Measurements from ENCODE around the gene UCP3. TPM values are rescaled to one million over a fixed set of nuclear protein-coding genes. Genes with fewer than 3 reads are reported as not detected.
A peak's percentile ranks its signal among the peaks of the same experiment; 100 is the strongest.

Gene UCP3
- total and polyA plus RNA-seq, 4 experiments from 2014 or later: 0.54 to 6.3 (median 2.7) TPM

DNA sequence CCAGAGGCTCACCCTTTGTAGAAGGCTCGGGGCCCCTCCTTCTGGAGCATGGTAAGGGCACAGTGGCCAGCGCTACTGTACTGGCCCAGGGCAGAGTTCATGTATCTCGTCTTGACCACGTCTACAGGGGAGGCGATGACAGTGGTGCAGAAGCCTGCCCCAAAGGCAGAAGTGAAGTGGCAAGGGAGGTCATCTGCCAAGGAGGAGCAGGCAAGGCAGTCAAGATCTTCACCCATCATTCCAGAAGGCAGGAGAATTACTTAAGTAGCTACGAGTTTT, 33.5 kb downstream of the UCP3 start:
- peaks cover 52% of the 10 kb centered on the region for H3K36me3 ChIP-seq (ENCODE audit: insufficient read depth, low read length)
- H3K27ac ChIP-seq (ENCODE audit: low read depth, low read length): peak overlapping the region; percentile 52
- CTCF ChIA-PET (ENCODE audit: partially characterized antibody): interaction anchor here (0.7 to 1.9 kb wide), 2 partner anchors 29 to 37 kb away, joined by 3 to 6 read pairs; no protein-coding TSS in a partner anchor
- Mint-ChIP-seq H3K36me3 (peaks cover 62 to 68% of the 10 kb centered on the region in 2 donors), H3K4me1 (peaks cover 63 to 100% (median 81%) of the 10 kb centered on the region in 4 donors), H3K4me3 (peak overlapping the region in 7 of 8 donors; percentile 65 to 99 (median 81)), H3K27me3 (no peaks in the 10 kb centered on the region), H3K27ac (peak overlapping the region; percentile 58 to 100 (median 96)), H3K9me3 (no peaks in the 10 kb centered on the region)
- POLR2A ChIA-PET (ENCODE audit: partially characterized antibody): interaction anchor here (5.3 to 38.4 kb wide), 3 partner anchors 6 to 196 kb away, joined by 32 to 2221 read pairs (median 623); partner anchors contain the start of genes C2CD3, PPME1, UCP2 and UCP3
- H3K27me3 ChIP-seq (ENCODE audit: insufficient read depth, low read length): no peaks in the 10 kb centered on the region
- H3K9me3 ChIP-seq (ENCODE audit: control insufficient read depth in 1 of 2, low read length in 2 of 2): no peaks in the 10 kb centered on the region
- intact Hi-C loops (cut with micrococcal nuclease): no loop called here
- DNase-seq: no peak
- peaks cover 100% of the 10 kb centered on the region for H3K4me1 ChIP-seq (ENCODE audit: insufficient read depth, low read length)
- no peak overlapping the region for H3K4me3 ChIP-seq (ENCODE audit: low read length in 2 of 2)

GRCh38 chr11:73974604-73975478, 34.0 kb downstream of the UCP3 start:
- H3K36me3 ChIP-seq (ENCODE audit: insufficient read depth, low read length): peaks cover 51% of the 10 kb centered on the region
- ChIA-PET POLR2A (ENCODE audit: partially characterized antibody) (interaction anchor here (0.6 to 38.4 kb wide), 7 partner anchors 7 to 518 kb away, joined by 3 to 2221 read pairs (median 12); partner anchors contain the start of genes C2CD3, LIPT2, PPME1 and UCP2), CTCF (ENCODE audit: partially characterized antibody) (interaction anchor here (0.7 to 2.9 kb wide), 6 partner anchors 8 to 37 kb away, joined by 3 to 11 read pairs (median 3); partner anchors contain the start of gene UCP2)

DNA sequence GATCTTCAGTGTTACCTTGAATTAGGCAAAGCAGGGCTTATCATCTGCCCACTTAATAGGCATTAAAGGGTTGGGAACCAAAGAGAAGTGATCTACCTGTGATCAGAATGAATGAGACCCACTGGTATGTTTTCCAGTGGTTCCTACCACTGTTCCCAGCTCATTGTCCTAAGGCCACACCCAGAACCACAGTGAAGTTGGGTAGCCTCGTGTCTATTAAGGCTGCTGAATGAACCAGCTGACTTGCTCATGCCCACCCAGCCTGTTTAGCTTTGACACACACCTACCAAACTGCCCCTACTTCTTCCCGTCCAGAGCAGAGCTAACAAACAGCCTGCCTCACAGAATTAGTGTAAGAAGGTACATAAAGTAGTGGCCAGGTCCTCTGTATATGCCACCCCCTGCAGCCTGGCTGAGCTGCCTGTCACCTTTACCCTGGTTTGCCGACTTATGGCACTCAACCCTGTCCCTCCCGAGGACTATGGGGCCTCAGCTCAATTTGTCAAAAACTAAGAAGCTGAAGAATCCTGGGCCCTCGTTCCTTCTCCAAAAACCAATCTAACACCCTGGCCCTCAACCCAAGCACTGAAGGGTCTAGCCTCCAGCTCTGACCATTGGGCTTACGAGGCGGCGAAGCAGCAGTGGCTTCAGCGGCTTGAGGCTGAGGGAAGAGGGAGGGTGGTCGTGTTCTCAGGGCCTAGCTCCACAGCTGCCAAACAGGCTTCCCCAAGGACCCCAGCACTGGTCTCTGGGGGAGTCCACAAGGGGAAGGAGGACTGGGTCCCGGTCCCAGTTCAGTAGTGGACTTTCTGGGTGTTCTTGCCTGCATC, 36.0 kb downstream of the UCP3 start:
- ChIA-PET POLR2A (ENCODE audit: partially characterized antibody) (interaction anchor here (0.9 to 38.4 kb wide), 15 partner anchors 8 to 213 kb away, joined by 3 to 2221 read pairs (median 3); partner anchors contain the start of genes C2CD3, PPME1, RAB6A and UCP2), CTCF (ENCODE audit: partially characterized antibody) (interaction anchor here (0.6 to 2.9 kb wide), 9 partner anchors 8 to 1747 kb away, joined by 3 to 11 read pairs (median 3); no protein-coding TSS in a partner anchor)
- H3K36me3 Mint-ChIP-seq: peaks cover 40 to 45% of the 10 kb centered on the region in 2 donors
- peak overlapping the region in 5 of 8 donors; percentile 26 to 92 (median 77) for H3K4me3 Mint-ChIP-seq
- intact Hi-C loops (cut with micrococcal nuclease): no loop called here
- Histone ChIP-seq H3K4me3 (ENCODE audit: low read length in 2 of 2) (no peak overlapping the region), H3K4me1 (ENCODE audit: insufficient read depth, low read length) (peaks cover 100% of the 10 kb centered on the region), H3K27ac (ENCODE audit: low read depth, low read length) (peak overlapping the region; percentile 52), H3K27me3 (ENCODE audit: insufficient read depth, low read length) (no peaks in the 10 kb centered on the region), H3K36me3 (ENCODE audit: insufficient read depth, low read length) (peaks cover 37% of the 10 kb centered on the region), H3K9me3 (ENCODE audit: control insufficient read depth in 1 of 2, low read length in 2 of 2) (no peaks in the 10 kb centered on the region)
- H3K9me3 Mint-ChIP-seq: no peaks in the 10 kb centered on the region
- no peak for DNase-seq
- no peaks in the 10 kb centered on the region for H3K27me3 Mint-ChIP-seq
- H3K4me1 Mint-ChIP-seq: peaks cover 75 to 100% (median 88%) of the 10 kb centered on the region in 4 donors
- peak overlapping the region; percentile 93 to 100 (median 96) for H3K27ac Mint-ChIP-seq

More at GRCh38 chr11:73974604-73975478, 34.0 kb downstream of the UCP3 start:
- H3K27ac ChIP-seq (ENCODE audit: low read depth, low read length): peak overlapping the region; percentile 52
- Mint-ChIP-seq H3K4me1 (peaks cover 69 to 100% (median 84%) of the 10 kb centered on the region in 4 donors), H3K27me3 (no peaks in the 10 kb centered on the region), H3K4me3 (peak overlapping the region; percentile 70 to 99 (median 80)), H3K27ac (peak overlapping the region; percentile 93 to 100 (median 96)), H3K9me3 (no peaks in the 10 kb centered on the region), H3K36me3 (peaks cover 57 to 62% of the 10 kb centered on the region in 2 donors)
- H3K27me3 ChIP-seq (ENCODE audit: insufficient read depth, low read length): no peaks in the 10 kb centered on the region
- H3K9me3 ChIP-seq (ENCODE audit: control insufficient read depth in 1 of 2, low read length in 2 of 2): no peaks in the 10 kb centered on the region
- peak overlapping the region in 1 of 2 donors; percentile 20 for H3K4me3 ChIP-seq (ENCODE audit: low read length in 2 of 2)
- DNase-seq: no peak
- H3K4me1 ChIP-seq (ENCODE audit: insufficient read depth, low read length): peaks cover 100% of the 10 kb centered on the region
- intact Hi-C loops (cut with micrococcal nuclease): loop anchor here (1.0 kb wide), 2 partner anchors 8 to 30 kb away; no protein-coding TSS in a partner anchor

- peaks cover 99% of the 10 kb centered on the region for H3K4me1 ChIP-seq (ENCODE audit: insufficient read depth, low read length)
- H3K27me3 ChIP-seq (ENCODE audit: insufficient read depth, low read length): no peaks in the 10 kb centered on the region
- Mint-ChIP-seq H3K4me3 (peak overlapping the region in 5 of 8 donors; percentile 30 to 92 (median 46)), H3K27me3 (no peaks in the 10 kb centered on the region), H3K9me3 (no peaks in the 10 kb centered on the region), H3K4me1 (peaks cover 70 to 99% (median 86%) of the 10 kb centered on the region in 4 donors), H3K27ac (peak overlapping the region; percentile 93 to 100 (median 96)), H3K36me3 (peaks cover 34 to 38% of the 10 kb centered on the region in 2 donors)
- H3K9me3 ChIP-seq (ENCODE audit: control insufficient read depth in 1 of 2, low read length in 2 of 2): no peaks in the 10 kb centered on the region
- no peak for DNase-seq
- peak overlapping the region; percentile 52 for H3K27ac ChIP-seq (ENCODE audit: low read depth, low read length)
- no peak overlapping the region for H3K4me3 ChIP-seq (ENCODE audit: low read length in 2 of 2)
- ChIA-PET CTCF (ENCODE audit: partially characterized antibody) (interaction anchor here (0.9 to 2.9 kb wide), 6 partner anchors 8 to 41 kb away, joined by 3 to 11 read pairs (median 4); no protein-coding TSS in a partner anchor), POLR2A (ENCODE audit: partially characterized antibody) (interaction anchor here (0.8 to 38.4 kb wide), 14 partner anchors 8 to 214 kb away, joined by 3 to 2221 read pairs (median 4); partner anchors contain the start of genes C2CD3, PPME1, RAB6A and UCP2)
- peaks cover 30% of the 10 kb centered on the region for H3K36me3 ChIP-seq (ENCODE audit: insufficient read depth, low read length)
- intact Hi-C loops (cut with micrococcal nuclease): no loop called here
Measured at GRCh38 chr11:73972187-73972586, 36.7 kb downstream of the UCP3 start.

GRCh38 chr11:73971175-73971719, 37.6 kb downstream of the UCP3 start:
- H3K27me3 ChIP-seq (ENCODE audit: insufficient read depth, low read length): no peaks in the 10 kb centered on the region
- Mint-ChIP-seq H3K27ac (peak overlapping the region; percentile 92 to 100 (median 96)), H3K4me1 (peaks cover 64 to 90% (median 78%) of the 10 kb centered on the region in 4 donors), H3K36me3 (peaks cover 25 to 29% of the 10 kb centered on the region in 2 donors), H3K27me3 (no peaks in the 10 kb centered on the region), H3K9me3 (no peaks in the 10 kb centered on the region), H3K4me3 (peak overlapping the region in 6 of 8 donors; percentile 32 to 78 (median 50))
- no peaks in the 10 kb centered on the region for H3K9me3 ChIP-seq (ENCODE audit: control insufficient read depth in 1 of 2, low read length in 2 of 2)
- intact Hi-C loops (cut with micrococcal nuclease): no loop called here
- DNase-seq: no peak
- peak overlapping the region; percentile 45 for H3K27ac ChIP-seq (ENCODE audit: low read depth, low read length)
- CTCF ChIA-PET (ENCODE audit: partially characterized antibody): interaction anchor here (0.6 to 1.8 kb wide), 5 partner anchors 9 to 86 kb away, joined by 3 to 19 read pairs (median 4); no protein-coding TSS in a partner anchor
- H3K4me3 ChIP-seq (ENCODE audit: low read length in 2 of 2): no peak overlapping the region
- peaks cover 21% of the 10 kb centered on the region for H3K36me3 ChIP-seq (ENCODE audit: insufficient read depth, low read length)
- POLR2A ChIA-PET (ENCODE audit: partially characterized antibody): interaction anchor here (0.6 to 38.4 kb wide), 11 partner anchors 10 to 261 kb away, joined by 3 to 2221 read pairs (median 4); partner anchors contain the start of genes C2CD3, DNAJB13, PPME1 and UCP2
- peaks cover 91% of the 10 kb centered on the region for H3K4me1 ChIP-seq (ENCODE audit: insufficient read depth, low read length)
